Activated CD4-positive, alpha-beta T cell treated with anti-CD3 and anti-CD28 coated beads, Interleukin-2, amount 50 U/mL, for 48 hours (primary cell): ENCODE results near the gene IGSF1.

ENCODE experiments used
- DNase-seq, 2 experiments: peaks; one replicate each; pipeline ENCODE4 v3.0.0-alpha.2; 2020

The IGSF1 gene

GRCh38 chrX:131288738-131289511, at the start of gene IGSF1:
Gene IGSF1, minus strand, starts transcription at chrX:131289306. Its CDS starts 2,632 bp downstream, at chrX:131286674.
- DNase-seq: no peak

GRCh38 chrX:131332331-131332730, 43.2 kb upstream of the IGSF1 start:
- DNase-seq: no peak

GRCh38 chrX:131331152-131331551, 42.0 kb upstream of the IGSF1 start:
- no peak for DNase-seq

GRCh38 chrX:131330735-131331134, 41.6 kb upstream of the IGSF1 start:
- DNase-seq: no peak

GRCh38 chrX:131322651-131323050, 33.5 kb upstream of the IGSF1 start:
- no peak for DNase-seq

GRCh38 chrX:131317326-131317725, 28.2 kb upstream of the IGSF1 start:
- no peak for DNase-seq

- DNase-seq: no peak
Measured at GRCh38 chrX:131316260-131316659, 27.2 kb upstream of the IGSF1 start.

- DNase-seq: no peak
Measured at GRCh38 chrX:131308980-131309379, 19.9 kb upstream of the IGSF1 start.

- DNase-seq: no peak
Measured at GRCh38 chrX:131306601-131307000, 17.5 kb upstream of the IGSF1 start.

GRCh38 chrX:131305926-131306325, 16.8 kb upstream of the IGSF1 start:
- DNase-seq: no peak

GRCh38 chrX:131302701-131303100, 13.6 kb upstream of the IGSF1 start:
- DNase-seq: no peak

- no peak for DNase-seq
Measured at GRCh38 chrX:131301155-131301554, 12.0 kb upstream of the IGSF1 start.

GRCh38 chrX:131298846-131299245, 9.7 kb upstream of the IGSF1 start:
- DNase-seq: no peak

- no peak for DNase-seq
Measured at GRCh38 chrX:131298036-131298435, 8.9 kb upstream of the IGSF1 start.

- no peak for DNase-seq
Measured at GRCh38 chrX:131289527-131289926, 421 bp upstream of the IGSF1 start.

- DNase-seq: no peak
Measured at GRCh38 chrX:131288188-131288587, 918 bp downstream of the IGSF1 start.

- DNase-seq: no peak
Measured at GRCh38 chrX:131287560-131288179, 1.4 kb downstream of the IGSF1 start.

GRCh38 chrX:131279617-131280016, 9.5 kb downstream of the IGSF1 start:
- no peak for DNase-seq

GRCh38 chrX:131279197-131279596, 9.9 kb downstream of the IGSF1 start:
- no peak for DNase-seq

- DNase-seq: no peak
Measured at GRCh38 chrX:131277543-131278136, 11.5 kb downstream of the IGSF1 start.

GRCh38 chrX:131273011-131273410, 16.1 kb downstream of the IGSF1 start:
- DNase-seq: no peak

GRCh38 chrX:131271826-131272225, 17.3 kb downstream of the IGSF1 start:
- no peak for DNase-seq

GRCh38 chrX:131271274-131271673, 17.8 kb downstream of the IGSF1 start:
- DNase-seq: no peak

- DNase-seq: no peak
Measured at GRCh38 chrX:131270080-131270479, 19.0 kb downstream of the IGSF1 start.
